Panc1 (cell line): ENCODE data around the gene SLC43A1.

ENCODE experiments used
- POLR2AphosphoS5 ChIP-seq: IDR thresholded peaks from 2 replicates; pipeline ENCODE4 v1.6.1; 2012; ENCODE audit warnings: mild to moderate bottlenecking, low read depth, low read length, moderate library complexity
- TF ChIP-seq, protein P1 (sequence below): fragments of 450-650 bp; IDR thresholded peaks from 2 replicates; pipeline ENCODE4 v1.5.1; 2017; ENCODE audit warnings: mild to moderate bottlenecking
- TF ChIP-seq, protein P2 (sequence below), 2 experiments: IDR thresholded peaks; 2 replicates each; pipeline ENCODE4 v1.6.1; 2011 to 2012; ENCODE audit warnings: low read depth in 2 of 2, control low read depth in 1 of 2, low read length in 1 of 2, mild to moderate bottlenecking in 1 of 2, moderate library complexity in 1 of 2; ENCODE audit not compliant: insufficient read depth in 1 of 2

DNA sequence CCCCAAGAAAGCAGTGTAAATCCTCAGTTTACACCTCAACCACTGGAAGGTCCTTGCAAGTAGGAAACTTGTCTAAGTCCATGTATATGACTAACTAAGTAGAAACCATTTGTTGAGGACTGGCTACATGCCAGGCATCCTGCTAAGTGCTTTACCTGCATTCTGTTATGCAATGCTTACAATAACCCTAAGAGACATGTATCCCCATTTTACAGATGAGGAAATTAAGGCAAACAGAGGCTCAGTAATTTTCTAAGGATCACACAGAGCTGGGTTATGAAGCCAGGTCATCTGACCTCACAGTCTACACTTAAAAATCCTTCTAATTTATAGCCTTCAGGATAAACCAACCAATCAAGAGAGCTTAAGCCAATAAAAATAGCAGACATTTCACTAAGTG is 13.5 kb upstream of the SLC43A1 start:
- TF ChIP-seq, protein P1, sequence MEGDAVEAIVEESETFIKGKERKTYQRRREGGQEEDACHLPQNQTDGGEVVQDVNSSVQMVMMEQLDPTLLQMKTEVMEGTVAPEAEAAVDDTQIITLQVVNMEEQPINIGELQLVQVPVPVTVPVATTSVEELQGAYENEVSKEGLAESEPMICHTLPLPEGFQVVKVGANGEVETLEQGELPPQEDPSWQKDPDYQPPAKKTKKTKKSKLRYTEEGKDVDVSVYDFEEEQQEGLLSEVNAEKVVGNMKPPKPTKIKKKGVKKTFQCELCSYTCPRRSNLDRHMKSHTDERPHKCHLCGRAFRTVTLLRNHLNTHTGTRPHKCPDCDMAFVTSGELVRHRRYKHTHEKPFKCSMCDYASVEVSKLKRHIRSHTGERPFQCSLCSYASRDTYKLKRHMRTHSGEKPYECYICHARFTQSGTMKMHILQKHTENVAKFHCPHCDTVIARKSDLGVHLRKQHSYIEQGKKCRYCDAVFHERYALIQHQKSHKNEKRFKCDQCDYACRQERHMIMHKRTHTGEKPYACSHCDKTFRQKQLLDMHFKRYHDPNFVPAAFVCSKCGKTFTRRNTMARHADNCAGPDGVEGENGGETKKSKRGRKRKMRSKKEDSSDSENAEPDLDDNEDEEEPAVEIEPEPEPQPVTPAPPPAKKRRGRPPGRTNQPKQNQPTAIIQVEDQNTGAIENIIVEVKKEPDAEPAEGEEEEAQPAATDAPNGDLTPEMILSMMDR = no peak
- TF ChIP-seq, protein P2, sequence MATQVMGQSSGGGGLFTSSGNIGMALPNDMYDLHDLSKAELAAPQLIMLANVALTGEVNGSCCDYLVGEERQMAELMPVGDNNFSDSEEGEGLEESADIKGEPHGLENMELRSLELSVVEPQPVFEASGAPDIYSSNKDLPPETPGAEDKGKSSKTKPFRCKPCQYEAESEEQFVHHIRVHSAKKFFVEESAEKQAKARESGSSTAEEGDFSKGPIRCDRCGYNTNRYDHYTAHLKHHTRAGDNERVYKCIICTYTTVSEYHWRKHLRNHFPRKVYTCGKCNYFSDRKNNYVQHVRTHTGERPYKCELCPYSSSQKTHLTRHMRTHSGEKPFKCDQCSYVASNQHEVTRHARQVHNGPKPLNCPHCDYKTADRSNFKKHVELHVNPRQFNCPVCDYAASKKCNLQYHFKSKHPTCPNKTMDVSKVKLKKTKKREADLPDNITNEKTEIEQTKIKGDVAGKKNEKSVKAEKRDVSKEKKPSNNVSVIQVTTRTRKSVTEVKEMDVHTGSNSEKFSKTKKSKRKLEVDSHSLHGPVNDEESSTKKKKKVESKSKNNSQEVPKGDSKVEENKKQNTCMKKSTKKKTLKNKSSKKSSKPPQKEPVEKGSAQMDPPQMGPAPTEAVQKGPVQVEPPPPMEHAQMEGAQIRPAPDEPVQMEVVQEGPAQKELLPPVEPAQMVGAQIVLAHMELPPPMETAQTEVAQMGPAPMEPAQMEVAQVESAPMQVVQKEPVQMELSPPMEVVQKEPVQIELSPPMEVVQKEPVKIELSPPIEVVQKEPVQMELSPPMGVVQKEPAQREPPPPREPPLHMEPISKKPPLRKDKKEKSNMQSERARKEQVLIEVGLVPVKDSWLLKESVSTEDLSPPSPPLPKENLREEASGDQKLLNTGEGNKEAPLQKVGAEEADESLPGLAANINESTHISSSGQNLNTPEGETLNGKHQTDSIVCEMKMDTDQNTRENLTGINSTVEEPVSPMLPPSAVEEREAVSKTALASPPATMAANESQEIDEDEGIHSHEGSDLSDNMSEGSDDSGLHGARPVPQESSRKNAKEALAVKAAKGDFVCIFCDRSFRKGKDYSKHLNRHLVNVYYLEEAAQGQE (IDR thresholded peaks at IDR 0.05; ENCODE audit: insufficient read depth in 1 of 2, low read depth in 2 of 2, low read length in 1 of 2) = no peak
- TF ChIP-seq POLR2AphosphoS5 = no peak
